HG03460 (cell line): ENCODE measurements around the gene PRKAR1B.

Experiments used
- ATAC-seq: cut with Tn5 transposase; IDR thresholded peaks from one replicate; pipeline ENCODE4 v1.9.1; 2021; ENCODE audit not compliant: unreplicated experiment

PRKAR1B gene

GRCh38 chr7:528451-528850, 198.6 kb downstream of the PRKAR1B start:
- ATAC-seq, result no peak

GRCh38 chr7:527723-528122, 199.4 kb downstream of the PRKAR1B start:
- ATAC-seq, result no peak

- no peak for ATAC-seq
Measured at GRCh38 chr7:526460-527034, 200.5 kb downstream of the PRKAR1B start.

GRCh38 chr7:525740-526139, 201.3 kb downstream of the PRKAR1B start:
- ATAC-seq, result no peak

- ATAC-seq, result no peak
Measured at GRCh38 chr7:524800-525199, 202.3 kb downstream of the PRKAR1B start.

GRCh38 chr7:523347-524336, 203.4 kb downstream of the PRKAR1B start:
- no peak for ATAC-seq

- no peak for ATAC-seq
Measured at GRCh38 chr7:522951-523314, 204.1 kb downstream of the PRKAR1B start.

- no peak for ATAC-seq
Measured at GRCh38 chr7:522071-522950, 204.8 kb downstream of the PRKAR1B start.

GRCh38 chr7:521221-522070, 205.6 kb downstream of the PRKAR1B start:
- no peak for ATAC-seq

GRCh38 chr7:520503-521161, 206.4 kb downstream of the PRKAR1B start:
- ATAC-seq, result no peak

GRCh38 chr7:519484-520390, 207.3 kb downstream of the PRKAR1B start, which contains the start of gene PDGFA:
Gene PDGFA (minus strand): TSS chr7:519846. CDS start chr7:519001, 845 bp downstream.
- ATAC-seq, result no peak

GRCh38 chr7:518630-519483, 208.2 kb downstream of the PRKAR1B start:
- ATAC-seq, result no peak

- ATAC-seq, result no peak
Measured at GRCh38 chr7:517774-518629, 209.1 kb downstream of the PRKAR1B start.

GRCh38 chr7:516606-517456, 210.2 kb downstream of the PRKAR1B start:
- no peak for ATAC-seq

- ATAC-seq, result no peak
Measured at GRCh38 chr7:516216-516605, 210.9 kb downstream of the PRKAR1B start.

GRCh38 chr7:515628-516027, 211.5 kb downstream of the PRKAR1B start:
- ATAC-seq, result no peak
